ENCODE data around the gene LLGL2.
"Not testable (repeated sequence)": the region's sequence is repeated elsewhere in the genome, so short reads cannot be mapped to it uniquely, and the experiment has no call there.

LLGL2 gene

DNA sequence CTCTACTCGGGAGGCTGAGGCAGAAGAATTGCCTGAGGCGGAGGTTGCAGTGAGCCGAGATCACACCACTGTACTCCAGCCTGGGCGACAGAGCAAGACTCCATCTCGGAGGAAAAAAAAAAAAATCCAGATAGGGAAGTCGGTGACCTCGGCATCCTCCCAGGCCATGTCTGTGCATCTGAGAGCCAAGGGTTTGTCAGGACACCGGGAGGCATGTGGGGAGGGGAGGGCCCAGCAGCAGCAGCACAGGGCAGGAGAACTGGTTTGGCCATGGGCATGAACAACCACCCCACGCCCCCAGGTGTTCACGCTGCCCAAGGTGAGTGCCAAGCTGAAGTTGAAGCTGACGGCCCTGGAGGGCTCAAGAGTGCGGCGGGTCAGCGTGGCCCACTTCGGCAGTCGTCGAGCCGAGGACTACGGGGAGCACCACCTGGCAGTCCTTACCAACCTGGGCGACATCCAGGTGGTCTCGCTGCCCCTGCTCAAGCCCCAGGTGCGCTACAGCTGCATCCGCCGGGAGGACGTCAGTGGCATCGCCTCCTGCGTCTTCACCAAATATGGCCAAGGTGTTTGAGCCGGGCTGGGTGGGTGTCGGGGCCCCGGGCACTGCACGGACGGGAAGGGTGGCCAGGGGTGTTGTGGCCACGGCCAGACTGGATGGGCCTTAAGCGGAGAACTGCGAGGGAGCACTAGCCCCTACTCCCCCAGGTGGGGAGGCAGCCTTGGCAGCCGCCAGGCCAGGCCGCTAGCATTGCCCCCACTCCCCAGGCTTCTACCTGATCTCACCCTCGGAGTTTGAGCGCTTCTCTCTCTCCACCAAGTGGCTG, 47.4 kb downstream of the LLGL2 start:
- no peak for DNase-seq

GRCh38 chr17:75573540-75573957, 48.1 kb downstream of the LLGL2 start:
- DNase-seq: no peak

DNA sequence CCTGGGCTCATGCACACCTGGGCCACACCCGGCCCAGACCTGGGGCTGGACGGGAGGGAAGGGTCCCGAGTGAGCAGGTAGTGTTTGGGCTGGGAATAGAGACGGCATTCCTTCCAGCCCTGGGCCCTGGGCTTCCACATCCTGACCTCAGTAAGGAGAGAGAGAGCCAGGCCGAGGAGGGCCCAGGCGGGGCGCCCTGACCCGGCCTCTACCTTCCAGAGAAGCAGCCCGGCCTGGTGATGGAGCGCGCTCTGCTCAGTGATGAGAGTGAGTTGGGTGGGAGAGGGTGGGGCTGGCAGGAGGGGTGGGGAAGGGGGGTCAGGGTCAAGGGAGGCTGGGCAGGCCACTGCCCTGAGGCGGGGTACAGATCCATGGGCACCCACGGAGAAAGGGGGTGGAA, 48.5 kb downstream of the LLGL2 start:
- DNase-seq: no peak

- no peak for DNase-seq
Measured at GRCh38 chr17:75574404-75575036, 49.0 kb downstream of the LLGL2 start.

DNA sequence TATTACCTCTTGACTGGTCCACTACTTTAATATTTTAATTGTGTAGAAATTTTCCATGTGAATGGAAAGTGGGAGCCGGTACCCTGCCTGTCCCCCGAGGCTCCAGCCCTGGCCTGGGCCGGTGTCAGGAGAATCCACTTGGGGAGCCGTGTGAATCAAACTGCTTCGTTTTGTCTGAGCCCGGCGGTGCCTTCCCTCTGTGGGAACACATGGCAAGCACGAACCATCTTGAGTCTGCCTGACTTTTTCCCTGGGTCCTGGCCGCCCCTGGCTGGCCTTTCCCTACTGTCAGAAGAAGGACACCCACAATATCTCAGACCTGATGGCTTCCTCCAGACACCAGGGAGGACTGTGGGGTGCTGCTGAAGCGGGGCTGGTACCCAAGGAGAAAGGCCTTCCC, 49.7 kb downstream of the LLGL2 start:
- DNase-seq: no peak

DNA sequence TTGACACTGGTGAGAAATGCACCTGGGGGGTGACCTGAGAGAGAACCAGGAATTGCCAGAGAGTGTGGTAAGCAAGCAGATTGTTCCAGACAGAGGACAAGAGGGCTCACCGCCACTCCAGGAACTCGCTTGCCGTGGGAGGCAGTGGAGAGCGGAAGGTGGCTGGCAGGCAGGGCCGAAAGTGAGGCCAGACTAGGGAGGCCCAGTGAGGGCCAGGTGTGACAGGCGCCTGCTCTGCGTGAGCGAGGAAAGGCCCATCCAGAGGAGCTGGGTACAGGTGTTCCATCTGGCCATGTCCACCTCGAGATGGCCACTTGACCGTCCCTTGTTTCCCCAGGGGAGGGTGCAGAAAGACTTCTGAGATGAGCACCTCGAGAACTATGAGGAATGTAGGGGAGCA, 50.2 kb downstream of the LLGL2 start:
- DNase-seq: no peak

DNA sequence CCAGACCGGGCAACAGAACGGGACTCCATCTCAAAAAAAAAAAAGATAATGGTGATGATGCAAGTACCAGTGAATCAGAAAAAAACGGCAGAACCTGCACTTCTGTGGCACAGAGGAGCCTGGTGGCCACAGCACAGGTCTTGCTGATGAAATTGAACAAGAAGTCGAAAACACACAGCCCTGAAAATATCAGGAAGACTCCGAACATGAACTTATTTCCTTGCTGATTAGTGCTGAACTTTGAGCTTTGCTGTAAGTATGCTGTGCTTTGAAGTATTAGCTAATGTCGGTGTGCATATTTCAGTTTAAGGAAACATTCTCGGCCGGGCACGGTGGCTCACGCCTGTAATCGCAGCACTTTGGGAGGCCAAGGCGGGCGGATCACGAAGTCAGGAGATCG, 51.2 kb downstream of the LLGL2 start:
- DNase-seq: no peak

- not testable (repeated sequence) for DNase-seq
Measured at GRCh38 chr17:75581121-75581725, 55.7 kb downstream of the LLGL2 start.

DNA sequence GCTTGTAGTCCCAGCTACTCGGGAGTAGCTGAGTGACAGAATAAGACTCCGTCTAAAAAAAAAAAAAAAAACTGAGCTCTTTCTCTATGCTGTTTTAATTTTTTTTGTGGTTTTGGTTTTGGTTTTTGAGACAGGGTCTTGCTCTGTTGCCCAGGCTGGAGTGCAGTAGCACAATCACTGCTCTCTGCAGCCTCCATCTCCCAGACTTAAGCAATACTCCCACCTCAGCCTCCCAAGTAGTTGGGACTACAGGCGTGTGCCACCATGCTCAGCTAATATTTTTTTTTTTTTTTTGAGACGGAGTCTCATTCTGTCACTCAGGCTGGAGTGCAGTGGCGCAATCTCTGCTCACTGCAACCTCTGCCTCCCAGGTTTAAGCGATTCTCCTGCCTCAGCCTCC, 57.7 kb downstream of the LLGL2 start:
- DNase-seq: not testable (repeated sequence)

- DNase-seq: no peak
Measured at GRCh38 chr17:75584849-75585175, 59.3 kb downstream of the LLGL2 start.

GRCh38 chr17:75587675-75588595, 62.4 kb downstream of the LLGL2 start, which contains the start of gene MYO15B:
Gene MYO15B (plus strand): TSS chr17:75587800. CDS start chr17:75588058, 258 bp downstream.
- DNase-seq: no peak

- DNase-seq: no peak
Measured at GRCh38 chr17:75588596-75589011, 63.1 kb downstream of the LLGL2 start.

DNA sequence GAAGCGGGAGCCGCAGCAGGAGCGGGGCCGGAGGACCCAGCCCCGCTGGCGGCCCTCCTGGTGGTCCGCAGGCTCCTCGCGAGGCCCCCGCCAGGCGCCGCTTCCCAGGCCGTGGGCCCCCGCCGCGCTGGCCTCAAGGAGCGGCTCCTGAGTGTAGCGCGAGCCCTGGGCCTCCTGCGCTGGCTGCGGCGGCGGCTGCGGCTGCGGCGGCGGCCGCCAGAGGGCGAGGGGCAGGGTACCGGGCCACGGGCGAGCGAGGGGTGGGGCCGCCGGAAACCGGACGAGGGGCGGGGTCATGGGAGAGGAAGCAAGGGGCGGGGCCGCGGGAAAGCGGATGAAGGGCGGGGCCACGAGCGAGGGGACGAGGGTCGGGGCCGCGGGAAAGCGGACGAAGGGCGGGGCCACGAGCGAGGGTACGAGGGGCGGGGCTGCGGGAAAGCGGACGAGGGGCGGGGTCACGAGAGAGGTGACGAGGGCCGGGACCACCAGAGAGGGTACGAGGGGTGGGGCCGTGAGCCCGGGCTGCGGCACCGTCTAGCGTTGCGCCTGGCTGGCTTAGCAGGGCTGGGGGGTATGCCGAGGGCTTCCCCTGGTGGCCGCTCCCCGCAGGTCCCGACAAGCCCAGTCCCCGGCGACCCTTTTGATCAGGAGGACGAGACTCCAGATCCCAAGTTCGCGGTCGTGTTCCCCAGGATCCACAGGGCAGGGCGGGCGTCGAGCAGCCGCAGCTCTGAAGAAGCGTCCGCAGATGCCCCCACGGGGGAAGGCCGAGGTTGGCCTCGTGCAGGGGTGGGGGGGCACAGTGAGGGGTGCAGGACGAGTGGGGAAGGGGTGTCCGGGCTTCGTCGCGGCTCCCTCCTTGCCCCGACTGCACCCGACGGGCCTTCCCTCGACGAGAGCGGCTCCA, 63.8 kb downstream of the LLGL2 start:
- peak; percentile 94 for DNase-seq

GRCh38 chr17:75589919-75590303, 64.4 kb downstream of the LLGL2 start:
- no peak for DNase-seq

DNA sequence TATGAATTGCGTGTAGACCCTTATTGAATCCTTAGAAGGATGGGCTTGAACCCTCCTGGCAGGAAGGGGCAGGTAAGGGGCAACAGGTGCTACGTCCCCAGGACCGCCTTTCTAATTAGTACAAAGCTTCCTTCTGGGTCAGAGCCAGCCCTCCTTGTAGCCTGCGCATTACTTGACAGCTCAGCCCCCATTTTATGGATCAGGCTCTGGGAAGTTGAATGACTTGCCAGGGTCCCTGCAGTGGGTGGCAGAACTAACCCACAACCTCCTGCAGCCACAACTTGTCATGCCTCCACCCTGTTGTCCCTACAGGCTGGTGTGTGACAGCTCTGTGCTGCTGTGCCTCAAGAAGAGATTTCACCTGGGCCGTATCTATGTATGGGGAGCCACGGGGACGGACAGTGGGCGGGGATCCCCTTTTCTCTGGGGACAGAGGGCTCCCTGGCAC, 64.8 kb downstream of the LLGL2 start:
- no peak for DNase-seq

GRCh38 chr17:75590849-75591721, 65.6 kb downstream of the LLGL2 start:
- DNase-seq: no peak

GRCh38 chr17:75591722-75592302, 66.3 kb downstream of the LLGL2 start:
- no peak for DNase-seq

DNA sequence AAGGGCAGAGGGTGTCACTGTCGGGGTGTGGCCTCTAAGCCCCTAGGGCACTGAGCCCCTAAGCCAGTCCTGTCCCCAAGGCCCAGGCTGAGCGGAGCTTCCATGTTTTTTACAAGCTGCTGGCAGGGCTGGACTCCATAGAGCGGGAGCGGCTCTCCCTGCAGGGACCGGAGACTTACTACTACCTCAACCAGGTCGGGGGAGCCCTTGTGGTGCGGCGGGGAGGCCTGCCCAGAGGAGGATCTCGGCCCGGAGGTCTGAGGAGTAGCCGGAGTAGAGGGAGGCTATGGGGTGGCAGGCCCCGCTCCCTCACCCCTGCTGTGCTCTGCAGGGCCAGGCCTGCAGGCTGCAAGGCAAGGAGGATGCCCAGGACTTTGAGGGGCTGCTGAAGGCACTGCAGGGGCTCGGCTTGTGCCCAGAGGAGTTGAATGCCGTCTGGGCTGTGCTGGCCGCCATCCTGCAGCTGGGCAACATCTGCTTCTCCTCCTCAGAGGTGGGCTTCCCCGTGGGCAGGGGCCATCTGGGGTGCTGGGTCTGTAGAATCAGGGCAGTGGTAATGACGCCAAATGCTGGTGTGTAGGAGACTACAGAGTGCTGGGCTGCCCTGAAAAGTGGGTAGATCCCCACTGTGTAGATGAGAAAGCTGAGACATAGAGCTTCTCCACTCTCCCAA, 67.0 kb downstream of the LLGL2 start:
- DNase-seq: no peak

DNA sequence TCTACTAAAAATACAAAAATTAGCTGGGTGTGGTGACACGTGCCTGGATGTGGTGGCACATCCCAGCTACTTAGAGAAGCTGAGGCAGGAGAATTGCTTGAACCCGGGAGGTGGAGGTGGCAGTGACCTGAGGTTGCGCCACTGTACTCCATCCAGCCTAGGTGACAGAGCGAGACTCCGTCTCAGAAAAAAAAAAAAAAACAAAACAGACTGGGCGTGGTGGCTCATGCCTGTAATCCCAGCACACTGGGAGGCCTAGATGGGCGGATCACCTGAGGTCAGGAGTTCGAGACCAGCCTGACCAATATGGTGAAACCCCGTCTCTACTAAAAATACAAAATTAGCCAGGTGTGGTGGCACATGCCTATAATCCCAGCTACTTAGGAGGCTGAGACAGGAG, 67.9 kb downstream of the LLGL2 start:
- DNase-seq: not testable (repeated sequence)
